Body of pancreas (tissue), 4 donors: Measurements from ENCODE around the gene P3H2. TPM values are rescaled to one million over a fixed set of nuclear protein-coding genes. Genes with fewer than 3 reads are reported as not detected.
A peak's percentile ranks its signal among the peaks of the same experiment; 100 is the strongest.

Experiments used
- ATAC-seq: fragments of 150-250 bp; one replicate; pipeline ENCODE4 v1.9.1; 2016
- DNase-seq, 4 donors: peaks; one replicate each; pipeline ENCODE4 v3.0.0-alpha.2; 2019
- H3K27ac ChIP-seq, 4 donors: fragments of 200-600 bp; sonication (generic); 1 replicate in 3 of 4; 2 replicates in 1 of 4; pipeline versions ENCODE4 v1.5.1 to v1.6.1; 2016 to 2019; ENCODE audit warnings: mild to moderate bottlenecking in 1 of 4, mixed read lengths in 1 of 4, moderate library complexity in 1 of 4
- H3K27me3 ChIP-seq, 2 donors: fragments of 200-600 bp; sonication (generic); one replicate each; pipeline ENCODE4 v1.6.0; 2016; ENCODE audit warnings: mild to moderate bottlenecking in 1 of 2
- H3K36me3 ChIP-seq, 2 donors: fragments of 200-600 bp; sonication (generic); replicated peaks in 1 of 2; 2 replicates each; pipeline ENCODE4 v1.5.1; 2016; ENCODE audit warnings: low read depth in 2 of 2; ENCODE audit not compliant: insufficient read depth in 1 of 2
- H3K4me1 ChIP-seq: fragments of 200-600 bp; sonication (generic); one replicate; pipeline ENCODE4 v1.6.0; 2016
- H3K4me3 ChIP-seq, 2 donors: fragments of 200-600 bp; sonication (generic); 1 replicate in 1 of 2; 2 replicates in 1 of 2; pipeline ENCODE4 v1.5.1; 2016 to 2019
- H3K9me3 ChIP-seq, 3 donors: fragments of 200-600 bp; sonication (generic); 1 replicate in 2 of 3; 2 replicates in 1 of 3; pipeline ENCODE4 v1.5.1; 2016
- CTCF ChIP-seq, 7 experiments: fragments of 450-650 bp in 4 of 7; fragments of 200-600 bp in 3 of 7; sonication (generic) in 3 of 7; IDR thresholded peaks; one replicate each; pipeline ENCODE4 v1.5.1; 2016 to 2019; ENCODE audit warnings: antibody characterized with exemption in 7 of 7
- POLR2A ChIP-seq, 3 donors: fragments of 450-650 bp; IDR thresholded peaks; one replicate each; pipeline ENCODE4 v1.6.1; 2016; ENCODE audit warnings: antibody characterized with exemption in 3 of 3, mild to moderate bottlenecking in 2 of 3
- WGBS, 2 donors: methylation state at CpG; one replicate each; pipeline ENCODE4 v1.1.5; 2017; 5-methylcytosine and 5-hydroxymethylcytosine counted together
- intact Hi-C: fragments of 100-400 bp; cut with DNase I; formaldehyde crosslinking; loops from one replicate; pipeline ENCODE4 v1.15.1; 2023
- total RNA-seq, 2 donors: library from RNA; depleted of rRNA; stranded (reverse); fragments of >200 nt; gene quantifications; one replicate each; pipeline ENCODE4 v1.1.0, GENCODE V29; 2016

Gene P3H2
- total RNA-seq, 2 donors from 2014 or later = 3.0 to 35.5 TPM

GRCh38 chr3:189985948-189986347, 134.7 kb downstream of the P3H2 start:
- no peak for TF ChIP-seq CTCF (IDR thresholded peaks at IDR 0.05)
- no peak for TF ChIP-seq POLR2A (IDR thresholded peaks at IDR 0.05)
- DNase-seq (no peak), ATAC-seq (no peak)
- Histone ChIP-seq H3K36me3 (no peaks in the 10 kb centered on the region), H3K4me1 (peaks cover 5% of the 10 kb centered on the region), H3K27me3 (no peaks in the 10 kb centered on the region), H3K4me3 (no peak overlapping the region), H3K9me3 (no peaks in the 10 kb centered on the region), H3K27ac (no peak overlapping the region)
- intact Hi-C loops = no loop called here
- 87 to 88% methylated on average over 6 of the region's 6 CpGs for WGBS, 2 donors

- H3K4me3 ChIP-seq = no peak overlapping the region
- intact Hi-C loops = no loop called here
- H3K27ac ChIP-seq = no peak overlapping the region
- DNase-seq (no peak), ATAC-seq (no peak)
- H3K36me3 ChIP-seq = no peaks in the 10 kb centered on the region
- no peaks in the 10 kb centered on the region for H3K27me3 ChIP-seq
- H3K4me1 ChIP-seq = peaks cover 5% of the 10 kb centered on the region
- TF ChIP-seq POLR2A (IDR thresholded peaks at IDR 0.05) (no peak), CTCF (IDR thresholded peaks at IDR 0.05) (no peak)
- 75 to 80% methylated on average over 3 of the region's 3 CpGs for WGBS, 2 donors
- no peaks in the 10 kb centered on the region for H3K9me3 ChIP-seq
Measured at GRCh38 chr3:189983612-189984011, 137.1 kb downstream of the P3H2 start.

- H3K4me3 ChIP-seq = no peak overlapping the region
- WGBS, 2 donors = 57 to 71% methylated on average over 5 of the region's 5 CpGs
- no peaks in the 10 kb centered on the region for H3K36me3 ChIP-seq
- peak overlapping the region in 1 of 4 donors; percentile 53 for H3K27ac ChIP-seq
- intact Hi-C loops = no loop called here
- peaks cover 5% of the 10 kb centered on the region for H3K4me1 ChIP-seq
- DNase-seq = no peak
- H3K9me3 ChIP-seq = no peaks in the 10 kb centered on the region
- no peaks in the 10 kb centered on the region for H3K27me3 ChIP-seq
- TF ChIP-seq CTCF (IDR thresholded peaks at IDR 0.05) (no peak), POLR2A (IDR thresholded peaks at IDR 0.05) (no peak)
- ATAC-seq = no peak
Measured at GRCh38 chr3:189982321-189982945, 138.3 kb downstream of the P3H2 start.

- Histone ChIP-seq H3K4me3 (no peak overlapping the region), H3K9me3 (no peaks in the 10 kb centered on the region), H3K27me3 (no peaks in the 10 kb centered on the region), H3K27ac (peak overlapping the region in 2 of 4 donors; percentile 39 to 53), H3K36me3 (no peaks in the 10 kb centered on the region), H3K4me1 (peaks cover 5% of the 10 kb centered on the region)
- DNase-seq (peak in 3 of 4 donors; percentile 23 to 69 (median 43)), ATAC-seq (peak; percentile 74)
- intact Hi-C loops = no loop called here
- no peak for TF ChIP-seq POLR2A (IDR thresholded peaks at IDR 0.05)
- no peak for TF ChIP-seq CTCF (IDR thresholded peaks at IDR 0.05)
Measured at GRCh38 chr3:189981668-189982067, 139.0 kb downstream of the P3H2 start.

GRCh38 chr3:189978753-189979152, 141.9 kb downstream of the P3H2 start:
- TF ChIP-seq CTCF (IDR thresholded peaks at IDR 0.05) (no peak), POLR2A (IDR thresholded peaks at IDR 0.05) (no peak)
- 66 to 69% methylated on average over 3 of the region's 3 CpGs for WGBS, 2 donors
- ATAC-seq (no peak), DNase-seq (no peak)
- no peaks in the 10 kb centered on the region for H3K9me3 ChIP-seq
- no peaks in the 10 kb centered on the region for H3K27me3 ChIP-seq
- no peak overlapping the region for H3K4me3 ChIP-seq
- peaks cover 5% of the 10 kb centered on the region for H3K4me1 ChIP-seq
- H3K27ac ChIP-seq = no peak overlapping the region
- no peaks in the 10 kb centered on the region for H3K36me3 ChIP-seq
- intact Hi-C loops = no loop called here
